Chondrocyte (in vitro differentiated cells): Measurements from ENCODE around the gene NFATC3. TPM values are rescaled to one million over a fixed set of nuclear protein-coding genes. Genes with fewer than 3 reads are reported as not detected.

Experiments used
- DNase-seq: peaks from one replicate; pipeline ENCODE4 v3.0.0; 2021; ENCODE audit warnings: mixed read lengths, low spot score
- H3K27ac Mint-ChIP-seq: one replicate; pipeline ENCODE4 v1.8.0; 2021; ENCODE audit warnings: mild to moderate bottlenecking, moderate library complexity, mixed read lengths; ENCODE audit not compliant: unreplicated experiment
- H3K27me3 Mint-ChIP-seq: 2 replicates; pipeline ENCODE4 v1.8.0; 2021; ENCODE audit warnings: low read depth, mixed read lengths
- H3K36me3 Mint-ChIP-seq: 2 replicates; pipeline ENCODE4 v1.8.0; 2021; ENCODE audit warnings: low read depth, mixed read lengths
- H3K4me1 Mint-ChIP-seq: 2 replicates; pipeline ENCODE4 v1.8.0; 2021; ENCODE audit warnings: low read depth, mild to moderate bottlenecking, mixed read lengths
- H3K4me3 Mint-ChIP-seq: one replicate; pipeline ENCODE4 v1.8.0; 2021; ENCODE audit warnings: mild to moderate bottlenecking, moderate library complexity, mixed read lengths; ENCODE audit not compliant: unreplicated experiment
- H3K9me3 Mint-ChIP-seq: 2 replicates; pipeline ENCODE4 v1.8.0; 2021; ENCODE audit warnings: low read depth, mixed read lengths
- total RNA-seq: library from RNA; stranded (reverse); gene quantifications from 3 replicates; pipeline ENCODE4 v1.2.1, GENCODE V29; 2021
- TF ChIP-seq, protein P1 (sequence below): fragments of 200-600 bp; sonication (generic); IDR thresholded peaks from 2 replicates; pipeline ENCODE4 v1.5.0; 2021; ENCODE audit warnings: antibody characterized with exemption, mild to moderate bottlenecking, moderate library complexity

Gene NFATC3
- total RNA-seq, 1 donor from 2014 or later, result 37.7 TPM

- TF ChIP-seq, protein P1, sequence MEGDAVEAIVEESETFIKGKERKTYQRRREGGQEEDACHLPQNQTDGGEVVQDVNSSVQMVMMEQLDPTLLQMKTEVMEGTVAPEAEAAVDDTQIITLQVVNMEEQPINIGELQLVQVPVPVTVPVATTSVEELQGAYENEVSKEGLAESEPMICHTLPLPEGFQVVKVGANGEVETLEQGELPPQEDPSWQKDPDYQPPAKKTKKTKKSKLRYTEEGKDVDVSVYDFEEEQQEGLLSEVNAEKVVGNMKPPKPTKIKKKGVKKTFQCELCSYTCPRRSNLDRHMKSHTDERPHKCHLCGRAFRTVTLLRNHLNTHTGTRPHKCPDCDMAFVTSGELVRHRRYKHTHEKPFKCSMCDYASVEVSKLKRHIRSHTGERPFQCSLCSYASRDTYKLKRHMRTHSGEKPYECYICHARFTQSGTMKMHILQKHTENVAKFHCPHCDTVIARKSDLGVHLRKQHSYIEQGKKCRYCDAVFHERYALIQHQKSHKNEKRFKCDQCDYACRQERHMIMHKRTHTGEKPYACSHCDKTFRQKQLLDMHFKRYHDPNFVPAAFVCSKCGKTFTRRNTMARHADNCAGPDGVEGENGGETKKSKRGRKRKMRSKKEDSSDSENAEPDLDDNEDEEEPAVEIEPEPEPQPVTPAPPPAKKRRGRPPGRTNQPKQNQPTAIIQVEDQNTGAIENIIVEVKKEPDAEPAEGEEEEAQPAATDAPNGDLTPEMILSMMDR, result no peak
- H3K36me3 Mint-ChIP-seq, result peaks cover 11% of the 10 kb centered on the region
- H3K27ac Mint-ChIP-seq, result no peak overlapping the region
- H3K9me3 Mint-ChIP-seq, result no peaks in the 10 kb centered on the region
- H3K4me1 Mint-ChIP-seq, result peaks cover 29% of the 10 kb centered on the region
- no peak overlapping the region for H3K4me3 Mint-ChIP-seq
- H3K27me3 Mint-ChIP-seq, result no peaks in the 10 kb centered on the region
- peak; percentile 34 for DNase-seq
Measured at GRCh38 chr16:68061396-68061795, 23.8 kb upstream of the NFATC3 start.

- TF ChIP-seq, protein P1, result no peak
- Mint-ChIP-seq H3K27me3 (no peaks in the 10 kb centered on the region), H3K36me3 (peaks cover 9% of the 10 kb centered on the region), H3K4me1 (peaks cover 33% of the 10 kb centered on the region), H3K4me3 (no peak overlapping the region), H3K27ac (no peak overlapping the region), H3K9me3 (no peaks in the 10 kb centered on the region)
- DNase-seq, result peak; percentile 17
Measured at GRCh38 chr16:68062910-68063393, 22.2 kb upstream of the NFATC3 start.

DNA sequence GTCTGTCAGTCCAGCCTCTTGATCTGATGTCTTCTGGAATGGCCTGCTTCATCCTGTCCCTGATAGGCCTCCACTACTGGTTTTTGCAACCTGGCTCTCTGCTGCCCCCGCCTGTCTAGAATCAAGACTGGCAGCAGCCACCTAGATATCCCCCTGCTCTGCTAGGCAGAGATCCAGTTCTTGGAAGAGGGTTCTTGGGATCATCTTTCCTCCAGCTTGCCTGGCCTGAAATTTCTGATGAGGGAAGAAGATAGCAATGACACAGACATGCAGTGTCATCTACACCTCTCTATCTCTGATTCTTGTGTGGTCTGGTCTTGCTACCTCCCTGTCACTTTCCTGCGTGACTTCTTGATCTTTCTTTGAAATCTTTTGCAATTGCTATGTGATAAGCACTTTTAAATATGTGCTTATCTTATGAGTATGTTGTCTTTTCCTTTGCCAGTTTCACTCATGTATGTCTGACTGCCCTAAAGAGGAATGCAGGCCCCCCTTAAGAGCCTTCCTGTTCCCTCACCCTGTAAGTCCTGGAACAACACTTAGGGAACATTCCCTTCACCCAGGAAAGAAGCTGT, 20.3 kb upstream of the NFATC3 start:
- Mint-ChIP-seq H3K4me1 (peaks cover 35% of the 10 kb centered on the region), H3K36me3 (peaks cover 7% of the 10 kb centered on the region), H3K4me3 (no peak overlapping the region), H3K27me3 (no peaks in the 10 kb centered on the region), H3K9me3 (no peaks in the 10 kb centered on the region), H3K27ac (peak overlapping the region; percentile 88)
- peak; percentile 46 for DNase-seq
- TF ChIP-seq, protein P1, result peak; percentile 89

DNA sequence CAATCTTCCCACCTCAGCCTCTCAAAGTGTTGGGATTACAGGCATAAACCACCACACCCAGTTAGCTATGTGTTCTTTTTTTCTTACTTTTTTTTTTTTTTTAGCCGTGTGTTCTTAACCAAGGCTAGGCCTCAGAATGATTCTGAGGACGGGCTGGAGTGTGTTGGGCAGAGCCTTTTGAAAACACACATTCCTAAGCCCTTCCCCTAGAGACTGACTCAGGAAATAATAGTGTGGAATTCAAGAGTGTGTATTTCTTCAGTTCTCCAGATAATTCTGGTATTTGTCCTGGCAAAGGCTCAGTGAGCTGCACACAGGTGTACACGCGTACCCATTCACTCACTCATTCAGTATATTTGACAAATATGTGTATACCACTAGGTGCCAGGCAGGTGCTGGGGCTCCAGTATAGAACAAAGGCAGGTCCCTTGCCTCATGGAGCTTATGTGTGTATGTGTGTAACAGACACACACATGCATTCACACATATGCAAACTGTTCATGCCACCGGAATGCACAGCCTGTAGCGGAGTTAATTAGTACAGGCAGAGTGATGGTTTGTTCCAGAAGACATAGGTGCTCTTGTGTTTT, 19.4 kb upstream of the NFATC3 start:
- H3K9me3 Mint-ChIP-seq, result no peaks in the 10 kb centered on the region
- TF ChIP-seq, protein P1, result no peak
- H3K4me3 Mint-ChIP-seq, result no peak overlapping the region
- H3K27me3 Mint-ChIP-seq, result no peaks in the 10 kb centered on the region
- peaks cover 8% of the 10 kb centered on the region for H3K36me3 Mint-ChIP-seq
- H3K4me1 Mint-ChIP-seq, result peaks cover 35% of the 10 kb centered on the region
- H3K27ac Mint-ChIP-seq, result peak overlapping the region; percentile 88
- DNase-seq, result peak; percentile 20

- no peak for DNase-seq
- H3K4me1 Mint-ChIP-seq, result peaks cover 32% of the 10 kb centered on the region
- no peaks in the 10 kb centered on the region for H3K9me3 Mint-ChIP-seq
- H3K27me3 Mint-ChIP-seq, result no peaks in the 10 kb centered on the region
- no peak overlapping the region for H3K27ac Mint-ChIP-seq
- TF ChIP-seq, protein P1, result no peak
- peaks cover 8% of the 10 kb centered on the region for H3K36me3 Mint-ChIP-seq
- no peak overlapping the region for H3K4me3 Mint-ChIP-seq
Measured at GRCh38 chr16:68066763-68067162, 18.4 kb upstream of the NFATC3 start.
